GM23338 (cell line): ENCODE results near the gene FGGY. TPM values are rescaled to one million over a fixed set of nuclear protein-coding genes. Genes with fewer than 3 reads are reported as not detected.

Experiments used
- ATAC-seq: fragments of 200-7000 bp; cut with Tn5 transposase; 3 replicates; pipeline ENCODE4 v1.9.1; 2020
- DNase-seq: peaks from one replicate; pipeline ENCODE4 v3.0.0-alpha.2; 2015; ENCODE audit warnings: low spot score
- H2AFZ ChIP-seq: fragments of 200-600 bp; sonication (generic); 2 replicates; pipeline ENCODE4 v1.8.0; 2016; ENCODE audit warnings: antibody characterized with exemption, mild to moderate bottlenecking, moderate library complexity
- H3F3A ChIP-seq: fragments of 200-600 bp; sonication (generic); replicated peaks from 2 replicates; pipeline ENCODE4 v1.8.0; 2017; ENCODE audit warnings: antibody characterized with exemption, mixed run types, low read depth
- H3K27ac ChIP-seq: fragments of 200-600 bp; sonication (generic); 2 replicates; pipeline ENCODE4 v1.6.1; 2016; ENCODE audit warnings: low read depth
- H3K27me3 ChIP-seq: fragments of 200-600 bp; sonication (generic); 2 replicates; pipeline ENCODE4 v1.8.0; 2016; ENCODE audit warnings: mild to moderate bottlenecking, mixed run types, moderate library complexity; ENCODE audit not compliant: insufficient read depth
- H3K36me3 ChIP-seq: fragments of 200-600 bp; sonication (generic); 2 replicates; pipeline ENCODE4 v1.8.0; 2016; ENCODE audit warnings: mild to moderate bottlenecking; ENCODE audit not compliant: insufficient read depth
- H3K4me1 ChIP-seq: fragments of 200-600 bp; sonication (generic); 2 replicates; pipeline ENCODE4 v1.8.0; 2016; ENCODE audit warnings: mild to moderate bottlenecking, moderate library complexity; ENCODE audit not compliant: insufficient read depth
- H3K4me2 ChIP-seq: fragments of 200-600 bp; sonication (generic); 2 replicates; pipeline ENCODE4 v1.7.1; 2017; ENCODE audit warnings: mixed run types
- H3K4me3 ChIP-seq: fragments of 200-600 bp; sonication (generic); 2 replicates; pipeline ENCODE4 v1.6.1; 2016; ENCODE audit warnings: mixed run types
- H3K79me2 ChIP-seq: fragments of 200-600 bp; sonication (generic); replicated peaks from 2 replicates; pipeline ENCODE4 v1.8.0; 2017; ENCODE audit warnings: mild to moderate bottlenecking; ENCODE audit not compliant: insufficient read depth
- H3K9me2 ChIP-seq: fragments of 200-600 bp; sonication (generic); 2 replicates; pipeline ENCODE4 v1.8.0; 2017; ENCODE audit not compliant: insufficient read depth
- H4K20me1 ChIP-seq: fragments of 200-600 bp; sonication (generic); replicated peaks from 2 replicates; pipeline ENCODE4 v1.8.0; 2017; ENCODE audit warnings: mild to moderate bottlenecking; ENCODE audit not compliant: insufficient read depth
- H3K27ac Mint-ChIP-seq: 2 replicates; pipeline ENCODE4 v1.8.0; 2020; ENCODE audit warnings: inconsistent platforms, mild to moderate bottlenecking, moderate library complexity, mixed read lengths
- H3K27me3 Mint-ChIP-seq: 3 replicates; pipeline ENCODE4 v1.8.0; 2022; ENCODE audit warnings: low read depth, mild to moderate bottlenecking, moderate library complexity, mixed read lengths, inconsistent platforms; ENCODE audit not compliant: insufficient read depth, poor library complexity
- H3K36me3 Mint-ChIP-seq: 3 replicates; pipeline ENCODE4 v1.8.0; 2021; ENCODE audit warnings: low read depth, mild to moderate bottlenecking, inconsistent platforms, moderate library complexity, mixed read lengths
- H3K4me1 Mint-ChIP-seq: 3 replicates; pipeline ENCODE4 v1.8.0; 2020; ENCODE audit warnings: mild to moderate bottlenecking, inconsistent platforms, mixed read lengths
- H3K4me3 Mint-ChIP-seq: 3 replicates; pipeline ENCODE4 v1.8.0; 2021; ENCODE audit warnings: moderate library complexity, mild to moderate bottlenecking, inconsistent platforms, mixed read lengths
- H3K9me3 Mint-ChIP-seq: 3 replicates; pipeline ENCODE4 v1.8.0; 2020; ENCODE audit warnings: moderate library complexity, mild to moderate bottlenecking, inconsistent platforms, mixed read lengths
- CREB1 ChIP-seq: fragments of 250-450 bp; sonication (Bioruptor Pico); IDR thresholded peaks from 2 replicates; pipeline ENCODE4 v1.5.0; 2020; ENCODE audit warnings: low read depth, mild to moderate bottlenecking, moderate library complexity
- ETS1 ChIP-seq: IDR thresholded peaks from 2 replicates; pipeline ENCODE4 v1.6.1; 2016; ENCODE audit warnings: antibody characterized with exemption
- EZH2 ChIP-seq: fragments of 200-600 bp; sonication (generic); IDR thresholded peaks from one replicate; pipeline ENCODE4 v1.8.0; 2017; ENCODE audit warnings: antibody characterized with exemption, mild to moderate bottlenecking, low read depth; ENCODE audit not compliant: unreplicated experiment
- EZH2phosphoT487 ChIP-seq: fragments of 200-600 bp; sonication (generic); IDR thresholded peaks from one replicate; pipeline ENCODE4 v1.8.1; 2018; ENCODE audit warnings: antibody characterized with exemption; ENCODE audit not compliant: unreplicated experiment
- JUNB ChIP-seq: IDR thresholded peaks from one replicate; pipeline ENCODE4 v1.6.1; 2016; ENCODE audit warnings: antibody characterized with exemption; ENCODE audit not compliant: unreplicated experiment
- POLR2AphosphoS5 ChIP-seq: IDR thresholded peaks from 2 replicates; pipeline ENCODE4 v1.6.1; 2016; ENCODE audit warnings: antibody characterized with exemption, low read depth
- REST ChIP-seq: IDR thresholded peaks from one replicate; pipeline ENCODE4 v1.6.1; 2018; ENCODE audit warnings: antibody characterized with exemption; ENCODE audit not compliant: unreplicated experiment
- STAT1 ChIP-seq: IDR thresholded peaks from one replicate; pipeline ENCODE4 v1.6.1; 2016; ENCODE audit warnings: antibody characterized with exemption; ENCODE audit not compliant: unreplicated experiment
- ZNF114 ChIP-seq: fragments of 250-450 bp; sonication (Bioruptor Pico); IDR thresholded peaks from 2 replicates; pipeline ENCODE4 v1.5.0; 2020; ENCODE audit warnings: mild to moderate bottlenecking, moderate library complexity
- ZNF331 ChIP-seq: fragments of 250-450 bp; sonication (Bioruptor Pico); IDR thresholded peaks from 2 replicates; pipeline ENCODE4 v1.5.0; 2020; ENCODE audit warnings: low read depth, mild to moderate bottlenecking, moderate library complexity
- polyA plus RNA-seq: library from polyadenylated mRNA; unstranded; fragments of >200 nt; fragmentation: Nextera tagmentation; extraction: Ambion mirVana; gene quantifications from 2 replicates; pipeline ENCODE4 v1.2.1, GENCODE V29; 2016
- total RNA-seq: library from RNA; depleted of rRNA; stranded (reverse); fragments of >200 nt; shearing (Covaris generic); gene quantifications from 2 replicates; pipeline ENCODE4 v1.2.3, GENCODE V29; 2014
- TF ChIP-seq, protein P1 (sequence below): fragments of 250-450 bp; sonication (Bioruptor Pico); IDR thresholded peaks from 2 replicates; pipeline ENCODE4 v1.5.0; 2020; ENCODE audit warnings: mild to moderate bottlenecking, moderate library complexity
- TF ChIP-seq, protein P2 (sequence below), 2 experiments: fragments of 200-600 bp in 1 of 2; sonication (generic) in 1 of 2; conservative IDR thresholded peaks; 2 replicates each; pipeline versions ENCODE4 v1.5.1 to v1.6.1; 2016 to 2017; ENCODE audit warnings: antibody characterized with exemption in 2 of 2, low read depth in 2 of 2, mild to moderate bottlenecking in 2 of 2, moderate library complexity in 1 of 2

Gene FGGY
- total and polyA plus RNA-seq, 2 experiments from 2014 or later: 10.9 to 21.4 TPM

DNA sequence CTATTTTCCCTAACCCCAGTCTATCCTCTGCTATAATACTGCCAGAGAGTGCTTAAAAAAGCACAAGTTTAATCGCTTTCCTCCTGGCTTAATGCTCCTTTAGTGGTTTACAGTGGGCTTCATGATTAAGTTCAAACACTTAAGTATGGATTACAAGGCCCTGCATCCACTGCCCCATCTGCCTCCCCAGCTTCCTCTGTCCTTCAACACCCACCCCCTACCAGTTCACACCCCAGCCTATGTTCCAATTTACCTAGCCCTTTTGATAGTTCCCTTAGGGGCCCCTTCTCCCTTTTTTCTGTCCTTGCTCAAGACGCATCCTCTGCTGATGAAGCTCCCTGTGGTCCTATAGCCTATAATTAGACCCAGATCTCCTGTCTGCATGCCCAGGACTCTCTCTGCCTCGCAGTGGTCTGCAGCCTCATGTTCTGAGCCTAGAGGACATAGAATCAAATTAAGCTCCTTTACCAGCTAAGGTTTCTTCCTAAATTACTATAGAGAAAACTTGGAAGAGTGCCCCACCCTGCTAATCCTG, 212.5 kb downstream of the FGGY start (continued):
- no peak for TF ChIP-seq REST

DNA sequence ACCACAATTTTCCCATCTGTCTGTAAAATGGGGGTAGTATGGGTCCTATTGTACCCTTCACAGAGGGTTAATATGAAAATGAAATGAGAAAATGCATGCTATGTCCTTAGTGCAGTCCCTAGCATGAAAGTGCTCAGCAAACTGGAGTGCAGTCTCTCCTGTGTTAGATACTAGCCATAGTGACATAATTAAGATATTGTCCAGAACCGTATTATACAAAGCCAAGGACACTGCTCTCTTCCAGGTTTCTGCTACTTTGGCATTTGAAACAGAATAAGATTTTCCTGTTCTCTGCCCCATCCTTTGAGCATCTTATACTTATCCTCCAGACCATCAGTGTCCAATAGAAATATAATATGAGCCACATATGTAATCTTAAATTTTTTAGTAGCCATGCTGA, 213.4 kb downstream of the FGGY start:
- H3K4me3 ChIP-seq: no peak overlapping the region
- H3K79me2 ChIP-seq: no peaks in the 10 kb centered on the region
- no peak for ATAC-seq
- Mint-ChIP-seq H3K36me3 (no peaks in the 10 kb centered on the region), H3K9me3 (no peaks in the 10 kb centered on the region; the same call in 2 of the 3 replicates), H3K4me1 (peaks cover 11% of the 10 kb centered on the region; the same call in 2 of the 3 replicates), H3K27me3 (no peaks in the 10 kb centered on the region), H3K27ac (no peak overlapping the region), H3K4me3 (no peak overlapping the region)
- H4K20me1 ChIP-seq: no peaks in the 10 kb centered on the region
- no peak overlapping the region for H2AFZ ChIP-seq
- no peaks in the 10 kb centered on the region for H3K9me2 ChIP-seq
- H3K36me3 ChIP-seq: no peaks in the 10 kb centered on the region
- H3K27ac ChIP-seq: no peak overlapping the region
- H3K27me3 ChIP-seq: no peaks in the 10 kb centered on the region
- no peak overlapping the region for H3K4me2 ChIP-seq
- no peak for DNase-seq
- H3F3A ChIP-seq: no peaks in the 10 kb centered on the region
- peaks cover 5% of the 10 kb centered on the region for H3K4me1 ChIP-seq
- no peak for TF ChIP-seq ZNF114
- no peak for TF ChIP-seq EZH2phosphoT487
- TF ChIP-seq ZNF331: no peak
- TF ChIP-seq ETS1: no peak
- TF ChIP-seq, protein P1, sequence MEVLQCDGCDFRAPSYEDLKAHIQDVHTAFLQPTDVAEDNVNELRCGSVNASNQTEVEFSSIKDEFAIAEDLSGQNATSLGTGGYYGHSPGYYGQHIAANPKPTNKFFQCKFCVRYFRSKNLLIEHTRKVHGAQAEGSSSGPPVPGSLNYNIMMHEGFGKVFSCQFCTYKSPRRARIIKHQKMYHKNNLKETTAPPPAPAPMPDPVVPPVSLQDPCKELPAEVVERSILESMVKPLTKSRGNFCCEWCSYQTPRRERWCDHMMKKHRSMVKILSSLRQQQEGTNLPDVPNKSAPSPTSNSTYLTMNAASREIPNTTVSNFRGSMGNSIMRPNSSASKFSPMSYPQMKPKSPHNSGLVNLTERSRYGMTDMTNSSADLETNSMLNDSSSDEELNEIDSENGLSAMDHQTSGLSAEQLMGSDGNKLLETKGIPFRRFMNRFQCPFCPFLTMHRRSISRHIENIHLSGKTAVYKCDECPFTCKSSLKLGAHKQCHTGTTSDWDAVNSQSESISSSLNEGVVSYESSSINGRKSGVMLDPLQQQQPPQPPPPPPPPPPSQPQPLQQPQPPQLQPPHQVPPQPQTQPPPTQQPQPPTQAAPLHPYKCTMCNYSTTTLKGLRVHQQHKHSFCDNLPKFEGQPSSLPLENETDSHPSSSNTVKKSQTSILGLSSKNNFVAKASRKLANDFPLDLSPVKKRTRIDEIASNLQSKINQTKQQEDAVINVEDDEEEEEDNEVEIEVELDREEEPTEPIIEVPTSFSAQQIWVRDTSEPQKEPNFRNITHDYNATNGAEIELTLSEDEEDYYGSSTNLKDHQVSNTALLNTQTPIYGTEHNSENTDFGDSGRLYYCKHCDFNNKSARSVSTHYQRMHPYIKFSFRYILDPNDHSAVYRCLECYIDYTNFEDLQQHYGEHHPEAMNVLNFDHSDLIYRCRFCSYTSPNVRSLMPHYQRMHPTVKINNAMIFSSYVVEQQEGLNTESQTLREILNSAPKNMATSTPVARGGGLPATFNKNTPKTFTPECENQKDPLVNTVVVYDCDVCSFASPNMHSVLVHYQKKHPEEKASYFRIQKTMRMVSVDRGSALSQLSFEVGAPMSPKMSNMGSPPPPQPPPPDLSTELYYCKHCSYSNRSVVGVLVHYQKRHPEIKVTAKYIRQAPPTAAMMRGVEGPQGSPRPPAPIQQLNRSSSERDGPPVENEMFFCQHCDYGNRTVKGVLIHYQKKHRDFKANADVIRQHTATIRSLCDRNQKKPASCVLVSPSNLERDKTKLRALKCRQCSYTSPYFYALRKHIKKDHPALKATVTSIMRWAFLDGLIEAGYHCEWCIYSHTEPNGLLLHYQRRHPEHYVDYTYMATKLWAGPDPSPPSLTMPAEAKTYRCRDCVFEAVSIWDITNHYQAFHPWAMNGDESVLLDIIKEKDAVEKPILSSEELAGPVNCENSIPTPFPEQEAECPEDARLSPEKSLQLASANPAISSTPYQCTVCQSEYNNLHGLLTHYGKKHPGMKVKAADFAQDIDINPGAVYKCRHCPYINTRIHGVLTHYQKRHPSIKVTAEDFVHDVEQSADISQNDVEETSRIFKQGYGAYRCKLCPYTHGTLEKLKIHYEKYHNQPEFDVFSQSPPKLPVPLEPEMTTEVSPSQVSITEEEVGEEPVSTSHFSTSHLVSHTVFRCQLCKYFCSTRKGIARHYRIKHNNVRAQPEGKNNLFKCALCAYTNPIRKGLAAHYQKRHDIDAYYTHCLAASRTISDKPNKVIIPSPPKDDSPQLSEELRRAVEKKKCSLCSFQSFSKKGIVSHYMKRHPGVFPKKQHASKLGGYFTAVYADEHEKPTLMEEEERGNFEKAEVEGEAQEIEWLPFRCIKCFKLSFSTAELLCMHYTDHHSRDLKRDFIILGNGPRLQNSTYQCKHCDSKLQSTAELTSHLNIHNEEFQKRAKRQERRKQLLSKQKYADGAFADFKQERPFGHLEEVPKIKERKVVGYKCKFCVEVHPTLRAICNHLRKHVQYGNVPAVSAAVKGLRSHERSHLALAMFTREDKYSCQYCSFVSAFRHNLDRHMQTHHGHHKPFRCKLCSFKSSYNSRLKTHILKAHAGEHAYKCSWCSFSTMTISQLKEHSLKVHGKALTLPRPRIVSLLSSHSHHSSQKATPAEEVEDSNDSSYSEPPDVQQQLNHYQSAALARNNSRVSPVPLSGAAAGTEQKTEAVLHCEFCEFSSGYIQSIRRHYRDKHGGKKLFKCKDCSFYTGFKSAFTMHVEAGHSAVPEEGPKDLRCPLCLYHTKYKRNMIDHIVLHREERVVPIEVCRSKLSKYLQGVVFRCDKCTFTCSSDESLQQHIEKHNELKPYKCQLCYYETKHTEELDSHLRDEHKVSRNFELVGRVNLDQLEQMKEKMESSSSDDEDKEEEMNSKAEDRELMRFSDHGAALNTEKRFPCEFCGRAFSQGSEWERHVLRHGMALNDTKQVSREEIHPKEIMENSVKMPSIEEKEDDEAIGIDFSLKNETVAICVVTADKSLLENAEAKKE (CRISPR knock-in tag): no peak
- TF ChIP-seq CREB1: no peak
- TF ChIP-seq JUNB: no peak
- TF ChIP-seq, protein P2, sequence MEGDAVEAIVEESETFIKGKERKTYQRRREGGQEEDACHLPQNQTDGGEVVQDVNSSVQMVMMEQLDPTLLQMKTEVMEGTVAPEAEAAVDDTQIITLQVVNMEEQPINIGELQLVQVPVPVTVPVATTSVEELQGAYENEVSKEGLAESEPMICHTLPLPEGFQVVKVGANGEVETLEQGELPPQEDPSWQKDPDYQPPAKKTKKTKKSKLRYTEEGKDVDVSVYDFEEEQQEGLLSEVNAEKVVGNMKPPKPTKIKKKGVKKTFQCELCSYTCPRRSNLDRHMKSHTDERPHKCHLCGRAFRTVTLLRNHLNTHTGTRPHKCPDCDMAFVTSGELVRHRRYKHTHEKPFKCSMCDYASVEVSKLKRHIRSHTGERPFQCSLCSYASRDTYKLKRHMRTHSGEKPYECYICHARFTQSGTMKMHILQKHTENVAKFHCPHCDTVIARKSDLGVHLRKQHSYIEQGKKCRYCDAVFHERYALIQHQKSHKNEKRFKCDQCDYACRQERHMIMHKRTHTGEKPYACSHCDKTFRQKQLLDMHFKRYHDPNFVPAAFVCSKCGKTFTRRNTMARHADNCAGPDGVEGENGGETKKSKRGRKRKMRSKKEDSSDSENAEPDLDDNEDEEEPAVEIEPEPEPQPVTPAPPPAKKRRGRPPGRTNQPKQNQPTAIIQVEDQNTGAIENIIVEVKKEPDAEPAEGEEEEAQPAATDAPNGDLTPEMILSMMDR (conservative IDR thresholded peaks at IDR 0.05; ENCODE audit: low read depth in 2 of 2): no peak
- no peak for TF ChIP-seq EZH2
- TF ChIP-seq STAT1: no peak
- no peak for TF ChIP-seq POLR2AphosphoS5
